Lower leg skin (tissue), 3 donors: ENCODE measurements around the gene STEAP3.

ENCODE experiments used
- POLR2A ChIP-seq, 2 donors: fragments of 450-650 bp; IDR thresholded peaks; one replicate each; pipeline ENCODE4 v1.6.1; 2016 to 2017; ENCODE audit warnings: antibody characterized with exemption in 2 of 2, mild to moderate bottlenecking in 1 of 2, moderate library complexity in 1 of 2
- TF ChIP-seq, protein P1 (sequence below), 3 donors: fragments of 450-650 bp; IDR thresholded peaks; one replicate each; pipeline ENCODE4 v1.5.1; 2016; ENCODE audit warnings: antibody characterized with exemption in 3 of 3, mild to moderate bottlenecking in 3 of 3, moderate library complexity in 2 of 3

DNA sequence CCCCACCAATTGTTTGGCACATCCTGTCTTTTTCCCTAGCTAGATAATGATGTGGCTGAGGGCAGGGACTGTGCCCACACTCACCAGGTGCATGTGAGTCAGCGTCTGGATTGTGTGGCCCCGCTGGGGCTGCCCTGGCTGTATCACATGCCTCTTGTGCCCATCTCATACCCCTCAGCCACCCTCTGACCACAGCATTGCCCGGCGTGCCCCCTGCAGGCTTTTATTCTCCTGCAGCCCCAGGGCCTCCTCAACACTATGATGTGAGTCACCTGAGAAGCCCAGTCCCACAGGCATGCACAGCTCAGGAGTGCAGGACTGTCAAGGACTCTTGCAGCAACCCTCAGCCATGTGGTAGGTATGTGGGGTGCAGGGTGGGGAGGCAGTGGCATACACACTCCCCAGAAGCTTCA is 14.8 kb upstream of the STEAP3 start:
- TF ChIP-seq, protein P1, sequence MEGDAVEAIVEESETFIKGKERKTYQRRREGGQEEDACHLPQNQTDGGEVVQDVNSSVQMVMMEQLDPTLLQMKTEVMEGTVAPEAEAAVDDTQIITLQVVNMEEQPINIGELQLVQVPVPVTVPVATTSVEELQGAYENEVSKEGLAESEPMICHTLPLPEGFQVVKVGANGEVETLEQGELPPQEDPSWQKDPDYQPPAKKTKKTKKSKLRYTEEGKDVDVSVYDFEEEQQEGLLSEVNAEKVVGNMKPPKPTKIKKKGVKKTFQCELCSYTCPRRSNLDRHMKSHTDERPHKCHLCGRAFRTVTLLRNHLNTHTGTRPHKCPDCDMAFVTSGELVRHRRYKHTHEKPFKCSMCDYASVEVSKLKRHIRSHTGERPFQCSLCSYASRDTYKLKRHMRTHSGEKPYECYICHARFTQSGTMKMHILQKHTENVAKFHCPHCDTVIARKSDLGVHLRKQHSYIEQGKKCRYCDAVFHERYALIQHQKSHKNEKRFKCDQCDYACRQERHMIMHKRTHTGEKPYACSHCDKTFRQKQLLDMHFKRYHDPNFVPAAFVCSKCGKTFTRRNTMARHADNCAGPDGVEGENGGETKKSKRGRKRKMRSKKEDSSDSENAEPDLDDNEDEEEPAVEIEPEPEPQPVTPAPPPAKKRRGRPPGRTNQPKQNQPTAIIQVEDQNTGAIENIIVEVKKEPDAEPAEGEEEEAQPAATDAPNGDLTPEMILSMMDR (IDR thresholded peaks at IDR 0.05), result no peak
- no peak for TF ChIP-seq POLR2A (IDR thresholded peaks at IDR 0.05)
